Neural cell (in vitro differentiated cells): ENCODE measurements around the gene NPIPA1.

Source experiments
- EP300 ChIP-seq: fragments of 450-650 bp; conservative IDR thresholded peaks from 2 replicates; pipeline ENCODE4 v1.6.1; 2014; ENCODE audit warnings: antibody characterized with exemption, mild to moderate bottlenecking, moderate library complexity; ENCODE audit not compliant: poor library complexity, severe bottlenecking
- EZH2 ChIP-seq: fragments of 200-600, 300-800 bp; shearing (Covaris generic), sonication (generic); IDR thresholded peaks from 2 replicates; pipeline ENCODE4 v1.6.1; 2014; ENCODE audit warnings: antibody characterized with exemption, low read length, borderline replicate concordance, mild to moderate bottlenecking; ENCODE audit not compliant: insufficient read depth, poor library complexity, severe bottlenecking
- RAD21 ChIP-seq: fragments of 450-650 bp; conservative IDR thresholded peaks from 2 replicates; pipeline ENCODE4 v1.6.1; 2014; ENCODE audit warnings: antibody characterized with exemption, mild to moderate bottlenecking, moderate library complexity
- SMC3 ChIP-seq: fragments of 450-650 bp; conservative IDR thresholded peaks from 2 replicates; pipeline ENCODE4 v1.6.1; 2014; ENCODE audit warnings: antibody characterized with exemption, mild to moderate bottlenecking, moderate library complexity; ENCODE audit not compliant: poor library complexity
- TAF1 ChIP-seq: IDR thresholded peaks from 2 replicates; pipeline ENCODE4 v1.6.1; 2012; ENCODE audit warnings: low read depth
- TF ChIP-seq, protein P1 (sequence below): fragments of 450-650 bp; IDR thresholded peaks from 2 replicates; pipeline ENCODE4 v1.5.1; 2014; ENCODE audit warnings: antibody characterized with exemption, mild to moderate bottlenecking, moderate library complexity; ENCODE audit not compliant: poor library complexity, severe bottlenecking
- TF ChIP-seq, protein P2 (sequence below): IDR thresholded peaks from 2 replicates; pipeline ENCODE4 v1.6.1; 2012; ENCODE audit warnings: borderline replicate concordance

DNA sequence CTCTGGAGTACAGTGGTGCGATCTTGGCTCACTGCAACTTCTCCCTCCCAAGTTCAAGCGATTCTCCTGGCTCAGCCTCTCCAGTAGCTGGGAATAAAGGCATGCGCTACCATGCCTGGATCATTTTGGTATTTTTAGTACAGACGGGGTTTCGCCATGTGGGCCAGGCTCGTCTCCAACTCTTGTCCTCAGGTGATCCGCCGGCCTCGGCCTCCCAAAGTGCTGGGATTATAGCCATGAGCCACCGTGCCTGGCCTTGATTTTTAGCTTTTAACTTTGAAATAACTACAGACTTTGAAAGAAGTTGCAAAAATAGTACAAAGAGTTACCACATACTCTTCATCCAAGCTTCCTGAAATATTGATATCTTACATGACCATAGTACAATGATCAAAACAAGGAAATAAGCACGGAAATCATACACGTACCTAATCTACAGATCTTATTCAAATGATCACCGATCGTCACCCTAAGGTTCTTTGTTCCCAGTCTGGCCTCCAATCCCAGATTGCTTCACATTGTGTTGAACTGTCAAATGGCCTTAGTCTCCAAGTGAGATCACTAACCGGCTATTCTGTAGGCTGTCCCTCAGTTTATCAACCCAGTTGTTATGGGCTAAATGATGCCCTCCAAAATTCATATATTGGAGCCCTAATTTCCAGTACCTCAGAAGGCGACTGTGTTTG, 18.4 kb downstream of the NPIPA1 start:
- no peak for TF ChIP-seq EZH2
- TF ChIP-seq, protein P1, sequence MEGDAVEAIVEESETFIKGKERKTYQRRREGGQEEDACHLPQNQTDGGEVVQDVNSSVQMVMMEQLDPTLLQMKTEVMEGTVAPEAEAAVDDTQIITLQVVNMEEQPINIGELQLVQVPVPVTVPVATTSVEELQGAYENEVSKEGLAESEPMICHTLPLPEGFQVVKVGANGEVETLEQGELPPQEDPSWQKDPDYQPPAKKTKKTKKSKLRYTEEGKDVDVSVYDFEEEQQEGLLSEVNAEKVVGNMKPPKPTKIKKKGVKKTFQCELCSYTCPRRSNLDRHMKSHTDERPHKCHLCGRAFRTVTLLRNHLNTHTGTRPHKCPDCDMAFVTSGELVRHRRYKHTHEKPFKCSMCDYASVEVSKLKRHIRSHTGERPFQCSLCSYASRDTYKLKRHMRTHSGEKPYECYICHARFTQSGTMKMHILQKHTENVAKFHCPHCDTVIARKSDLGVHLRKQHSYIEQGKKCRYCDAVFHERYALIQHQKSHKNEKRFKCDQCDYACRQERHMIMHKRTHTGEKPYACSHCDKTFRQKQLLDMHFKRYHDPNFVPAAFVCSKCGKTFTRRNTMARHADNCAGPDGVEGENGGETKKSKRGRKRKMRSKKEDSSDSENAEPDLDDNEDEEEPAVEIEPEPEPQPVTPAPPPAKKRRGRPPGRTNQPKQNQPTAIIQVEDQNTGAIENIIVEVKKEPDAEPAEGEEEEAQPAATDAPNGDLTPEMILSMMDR, result no peak
- TF ChIP-seq SMC3, result no peak
- no peak for TF ChIP-seq RAD21
- no peak for TF ChIP-seq EP300
- TF ChIP-seq, protein P2, sequence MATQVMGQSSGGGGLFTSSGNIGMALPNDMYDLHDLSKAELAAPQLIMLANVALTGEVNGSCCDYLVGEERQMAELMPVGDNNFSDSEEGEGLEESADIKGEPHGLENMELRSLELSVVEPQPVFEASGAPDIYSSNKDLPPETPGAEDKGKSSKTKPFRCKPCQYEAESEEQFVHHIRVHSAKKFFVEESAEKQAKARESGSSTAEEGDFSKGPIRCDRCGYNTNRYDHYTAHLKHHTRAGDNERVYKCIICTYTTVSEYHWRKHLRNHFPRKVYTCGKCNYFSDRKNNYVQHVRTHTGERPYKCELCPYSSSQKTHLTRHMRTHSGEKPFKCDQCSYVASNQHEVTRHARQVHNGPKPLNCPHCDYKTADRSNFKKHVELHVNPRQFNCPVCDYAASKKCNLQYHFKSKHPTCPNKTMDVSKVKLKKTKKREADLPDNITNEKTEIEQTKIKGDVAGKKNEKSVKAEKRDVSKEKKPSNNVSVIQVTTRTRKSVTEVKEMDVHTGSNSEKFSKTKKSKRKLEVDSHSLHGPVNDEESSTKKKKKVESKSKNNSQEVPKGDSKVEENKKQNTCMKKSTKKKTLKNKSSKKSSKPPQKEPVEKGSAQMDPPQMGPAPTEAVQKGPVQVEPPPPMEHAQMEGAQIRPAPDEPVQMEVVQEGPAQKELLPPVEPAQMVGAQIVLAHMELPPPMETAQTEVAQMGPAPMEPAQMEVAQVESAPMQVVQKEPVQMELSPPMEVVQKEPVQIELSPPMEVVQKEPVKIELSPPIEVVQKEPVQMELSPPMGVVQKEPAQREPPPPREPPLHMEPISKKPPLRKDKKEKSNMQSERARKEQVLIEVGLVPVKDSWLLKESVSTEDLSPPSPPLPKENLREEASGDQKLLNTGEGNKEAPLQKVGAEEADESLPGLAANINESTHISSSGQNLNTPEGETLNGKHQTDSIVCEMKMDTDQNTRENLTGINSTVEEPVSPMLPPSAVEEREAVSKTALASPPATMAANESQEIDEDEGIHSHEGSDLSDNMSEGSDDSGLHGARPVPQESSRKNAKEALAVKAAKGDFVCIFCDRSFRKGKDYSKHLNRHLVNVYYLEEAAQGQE, result no peak
- no peak for TF ChIP-seq TAF1
